K562 (cell line): ENCODE data around the gene PODNL1. TPM values are rescaled to one million over a fixed set of nuclear protein-coding genes. Genes with fewer than 3 reads are reported as not detected.

ENCODE experiments used
- CHD2 ChIP-seq: IDR thresholded peaks from 2 replicates; pipeline ENCODE4 v1.6.1; 2011; ENCODE audit warnings: low read depth, low read length
- EZH2 ChIP-seq: IDR thresholded peaks from 2 replicates; pipeline ENCODE4 v1.6.1; 2012; ENCODE audit warnings: low read depth, mild to moderate bottlenecking, inconsistent platforms, low read length, borderline replicate concordance
- FOXJ2 ChIP-seq: fragments of 200-800 bp; sonication (Bioruptor generic); IDR thresholded peaks from 2 replicates; pipeline ENCODE4 v1.6.1; 2016; ENCODE audit warnings: missing genetic modification characterization, missing compliant biosample characterization
- FOXK2 ChIP-seq, 2 experiments: fragments of 450-650 bp; IDR thresholded peaks in 1 of 2; conservative IDR thresholded peaks in 1 of 2; 2 replicates each; pipeline ENCODE4 v1.6.1; 2016; ENCODE audit warnings: low read depth in 2 of 2, mild to moderate bottlenecking in 1 of 2
- GABPA ChIP-seq: fragments of 200-800 bp; sonication (Bioruptor generic); conservative IDR thresholded peaks from 2 replicates; pipeline ENCODE4 v1.6.1; 2016; ENCODE audit warnings: low read depth, missing genetic modification characterization, missing compliant biosample characterization
- MBD2 ChIP-seq: sonication (generic); IDR thresholded peaks from 2 replicates; pipeline ENCODE4 v1.6.1; 2016; ENCODE audit warnings: low read depth, borderline replicate concordance
- MEIS2 ChIP-seq: fragments of 450-650 bp; IDR thresholded peaks from 2 replicates; pipeline ENCODE4 v1.6.1; 2014; ENCODE audit warnings: mild to moderate bottlenecking; ENCODE audit not compliant: partially characterized antibody
- NFRKB ChIP-seq: fragments of 450-650 bp; IDR thresholded peaks from 2 replicates; pipeline ENCODE4 v1.6.1; 2016; ENCODE audit warnings: low read depth
- NR2C1 ChIP-seq, 2 experiments: fragments of 450-650 bp; IDR thresholded peaks; 2 replicates each; pipeline ENCODE4 v1.6.1; 2017; ENCODE audit warnings: mild to moderate bottlenecking in 2 of 2, antibody characterized with exemption in 1 of 2, inconsistent platforms in 1 of 2, missing compliant biosample characterization in 1 of 2, missing genetic modification characterization in 1 of 2
- SP1 ChIP-seq: sonication (generic); formaldehyde crosslinking; IDR thresholded peaks from 2 replicates; pipeline ENCODE4 v1.8.1; 2022; ENCODE audit warnings: mild to moderate bottlenecking, missing genetic modification reagents
- TBP ChIP-seq: optimal IDR thresholded peaks from 2 replicates; pipeline ENCODE3; 2011; ENCODE audit warnings: low read depth, low read length, improper control_type of control experiment
- ZMIZ1 ChIP-seq, 2 experiments: fragments of 150-350 bp in 1 of 2; IDR thresholded peaks; 2 replicates each; pipeline ENCODE4 v1.6.1; 2012 to 2016; ENCODE audit warnings: low read depth in 2 of 2, low read length in 2 of 2, mild to moderate bottlenecking in 1 of 2, moderate library complexity in 1 of 2
- polyA plus RNA-seq, 8 experiments: library from polyadenylated mRNA; depleted of rRNA in 4 of 8; stranded (reverse) in 5 of 8; unstranded in 3 of 8; fragments of >200 nt; fragmentation: Nextera tagmentation in 2 of 8; fragmentation: Illumina TruSeq in 1 of 8; extraction: Ambion mirVana in 2 of 8; extraction: Trizol in 1 of 8; gene quantifications; 2 replicates each; pipeline versions ENCODE4 v1.2.1 to v1.2.3, GENCODE V29; 2011 to 2014; ENCODE audit warnings: inconsistent platforms in 1 of 8, missing spikeins in 1 of 8
- total RNA-seq, 7 experiments: library from RNA; depleted of rRNA in 6 of 7; stranded (reverse); fragments of >200 nt in 6 of 7; fragmentation: Illumina TruSeq in 2 of 7; extraction: Trizol in 2 of 7; gene quantifications; 2 replicates each; pipeline versions ENCODE4 v1.2.1 to v1.2.3, GENCODE V29; 2011 to 2021; ENCODE audit warnings: low replicate concordance in 1 of 7
- TF ChIP-seq, protein P1 (sequence below), 2 experiments: fragments of 450-650 bp in 1 of 2; sonication (generic) in 1 of 2; formaldehyde crosslinking in 1 of 2; IDR thresholded peaks; 2 replicates each; pipeline versions ENCODE4 v1.7.1 to v1.9.0; 2016 to 2022; ENCODE audit warnings: inconsistent platforms in 1 of 2, mild to moderate bottlenecking in 1 of 2, missing genetic modification reagents in 1 of 2

PODNL1 gene
- total and polyA plus RNA-seq, 9 of the 15 experiments (the other 6 are each of a cell fraction or from before 2014, with no cell fraction given), result 0.18 to 0.47 (median 0.23) TPM; not detected in 3

- no peak for TF ChIP-seq ZMIZ1 (IDR thresholded peaks at IDR 0.05; ENCODE audit: low read depth in 2 of 2, low read length in 2 of 2)
- TF ChIP-seq CHD2, result peak; percentile 89
- TF ChIP-seq NR2C1 (IDR thresholded peaks at IDR 0.05), result peak; percentile 85
- TF ChIP-seq NR2C1 (tag; IDR thresholded peaks at IDR 0.05), result peak; percentile 72
- peak; percentile 96 for TF ChIP-seq MBD2
- TF ChIP-seq GABPA (tag), result peak; percentile 91
- TF ChIP-seq FOXJ2, result peak; percentile 83
- peak; percentile 86 for TF ChIP-seq NFRKB
- no peak for TF ChIP-seq EZH2
- peak; percentile 98 for TF ChIP-seq SP1 (CRISPR knock-in tag)
- peak; percentile 67 for TF ChIP-seq MEIS2
- TF ChIP-seq FOXK2 (conservative IDR thresholded peaks at IDR 0.05 in 1 of 2, IDR thresholded peaks at IDR 0.05 in 1 of 2; ENCODE audit: low read depth in 2 of 2), result peak; percentile 54 to 66; a peak in 2 of 4 replicates
- TF ChIP-seq TBP, result peak; percentile 86
- TF ChIP-seq, protein P1, sequence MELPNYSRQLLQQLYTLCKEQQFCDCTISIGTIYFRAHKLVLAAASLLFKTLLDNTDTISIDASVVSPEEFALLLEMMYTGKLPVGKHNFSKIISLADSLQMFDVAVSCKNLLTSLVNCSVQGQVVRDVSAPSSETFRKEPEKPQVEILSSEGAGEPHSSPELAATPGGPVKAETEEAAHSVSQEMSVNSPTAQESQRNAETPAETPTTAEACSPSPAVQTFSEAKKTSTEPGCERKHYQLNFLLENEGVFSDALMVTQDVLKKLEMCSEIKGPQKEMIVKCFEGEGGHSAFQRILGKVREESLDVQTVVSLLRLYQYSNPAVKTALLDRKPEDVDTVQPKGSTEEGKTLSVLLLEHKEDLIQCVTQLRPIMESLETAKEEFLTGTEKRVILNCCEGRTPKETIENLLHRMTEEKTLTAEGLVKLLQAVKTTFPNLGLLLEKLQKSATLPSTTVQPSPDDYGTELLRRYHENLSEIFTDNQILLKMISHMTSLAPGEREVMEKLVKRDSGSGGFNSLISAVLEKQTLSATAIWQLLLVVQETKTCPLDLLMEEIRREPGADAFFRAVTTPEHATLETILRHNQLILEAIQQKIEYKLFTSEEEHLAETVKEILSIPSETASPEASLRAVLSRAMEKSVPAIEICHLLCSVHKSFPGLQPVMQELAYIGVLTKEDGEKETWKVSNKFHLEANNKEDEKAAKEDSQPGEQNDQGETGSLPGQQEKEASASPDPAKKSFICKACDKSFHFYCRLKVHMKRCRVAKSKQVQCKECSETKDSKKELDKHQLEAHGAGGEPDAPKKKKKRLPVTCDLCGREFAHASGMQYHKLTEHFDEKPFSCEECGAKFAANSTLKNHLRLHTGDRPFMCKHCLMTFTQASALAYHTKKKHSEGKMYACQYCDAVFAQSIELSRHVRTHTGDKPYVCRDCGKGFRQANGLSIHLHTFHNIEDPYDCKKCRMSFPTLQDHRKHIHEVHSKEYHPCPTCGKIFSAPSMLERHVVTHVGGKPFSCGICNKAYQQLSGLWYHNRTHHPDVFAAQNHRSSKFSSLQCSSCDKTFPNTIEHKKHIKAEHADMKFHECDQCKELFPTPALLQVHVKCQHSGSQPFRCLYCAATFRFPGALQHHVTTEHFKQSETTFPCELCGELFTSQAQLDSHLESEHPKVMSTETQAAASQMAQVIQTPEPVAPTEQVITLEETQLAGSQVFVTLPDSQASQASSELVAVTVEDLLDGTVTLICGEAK (IDR thresholded peaks at IDR 0.05), result peak; percentile 82
- TF ChIP-seq, protein P1 (CRISPR knock-in tag; IDR thresholded peaks at IDR 0.05), result no peak
These were observed 14.1 kb upstream of the PODNL1 start, which contains the start of gene DCAF15 (continued) for GRCh38 chr19:13952154-13952930.
